ENCODE results near the gene BACE1. TPM values are rescaled to one million over a fixed set of nuclear protein-coding genes. Genes with fewer than 3 reads are reported as not detected.

The BACE1 gene
- polyA plus RNA-seq, 1 donor (not counting 4 experiments of a cell fraction or from before 2014, with no cell fraction given): 8.5 TPM

- peaks cover 15 to 19% of the 10 kb centered on the region in 2 experiments for H3K36me3 ChIP-seq (ENCODE audit: control insufficient read depth in 2 of 2, extremely low read depth in 1 of 2, insufficient read depth in 2 of 2, low read length in 2 of 2)
- no peak overlapping the region for H3K27ac ChIP-seq (ENCODE audit: control insufficient read depth, insufficient read depth, low read length)
- H3K79me2 ChIP-seq (ENCODE audit: control insufficient read depth, insufficient read depth, low read length): no peaks in the 10 kb centered on the region
- H3K4me2 ChIP-seq (ENCODE audit: control insufficient read depth, extremely low read depth, insufficient read depth, low read depth, low read length): no peak overlapping the region
- H3K4me1 ChIP-seq (ENCODE audit: control insufficient read depth, extremely low read depth, insufficient read depth, low read length): no peaks in the 10 kb centered on the region
- no peaks in the 10 kb centered on the region for H4K20me1 ChIP-seq (ENCODE audit: control insufficient read depth, extremely low read depth, insufficient read depth, low read length)
- H3K9ac ChIP-seq (ENCODE audit: control insufficient read depth, extremely low read depth, insufficient read depth, low read length): no peak overlapping the region
- H3K9me1 ChIP-seq (ENCODE audit: control insufficient read depth, extremely low read depth, insufficient read depth, low read length): no peaks in the 10 kb centered on the region
- no peak overlapping the region for H2AFZ ChIP-seq (ENCODE audit: control insufficient read depth, low read length)
- no peaks in the 10 kb centered on the region for H3K27me3 ChIP-seq (ENCODE audit: control insufficient read depth, extremely low read depth, insufficient read depth, low read length)
- FAIRE-seq (no peak), DNase-seq (ENCODE audit: low read depth, low spot score) (no peak)
- TF ChIP-seq EZH2 (IDR thresholded peaks at IDR 0.05; ENCODE audit: low read length) (no peak), CTCF (optimal IDR thresholded peaks at IDR 0.05 in 1 of 3, IDR thresholded peaks at IDR 0.05 in 1 of 3, conservative IDR thresholded peaks at IDR 0.05 in 1 of 3; ENCODE audit: extremely low read depth in 1 of 3, insufficient read depth in 2 of 3, low read length in 3 of 3) (no peak)
- H3K4me3 ChIP-seq (ENCODE audit: control insufficient read depth in 2 of 3, extremely low read depth in 1 of 3, insufficient read depth in 2 of 3, low read depth in 1 of 3, low read length in 3 of 3): no peak overlapping the region
- dilution Hi-C loops (cut with MboI; ENCODE audit: extremely low pct_ligation_motif_present, low sequenced_read_pairs): loop anchor here (5.0 kb wide), 1 partner anchor 45 kb away; no protein-coding TSS in a partner anchor
- H3K9me3 ChIP-seq (ENCODE audit: control insufficient read depth, low read depth, low read length): no peaks in the 10 kb centered on the region
These were observed 28.4 kb downstream of the BACE1 start for GRCh38 chr11:117287668-117288067.

GRCh38 chr11:117286588-117286987, 29.5 kb downstream of the BACE1 start:
- H3K9me1 ChIP-seq (ENCODE audit: control insufficient read depth, extremely low read depth, insufficient read depth, low read length): no peaks in the 10 kb centered on the region
- H4K20me1 ChIP-seq (ENCODE audit: control insufficient read depth, extremely low read depth, insufficient read depth, low read length): peaks cover 2% of the 10 kb centered on the region
- no peak for DNase-seq (ENCODE audit: low read depth, low spot score)
- no peak overlapping the region for H2AFZ ChIP-seq (ENCODE audit: control insufficient read depth, low read length)
- peaks cover 16 to 22% of the 10 kb centered on the region in 2 experiments for H3K36me3 ChIP-seq (ENCODE audit: control insufficient read depth in 2 of 2, extremely low read depth in 1 of 2, insufficient read depth in 2 of 2, low read length in 2 of 2)
- no peaks in the 10 kb centered on the region for H3K9me3 ChIP-seq (ENCODE audit: control insufficient read depth, low read depth, low read length)
- no peaks in the 10 kb centered on the region for H3K79me2 ChIP-seq (ENCODE audit: control insufficient read depth, insufficient read depth, low read length)
- H3K4me1 ChIP-seq (ENCODE audit: control insufficient read depth, extremely low read depth, insufficient read depth, low read length): peaks cover 3% of the 10 kb centered on the region
- no peak overlapping the region for H3K27ac ChIP-seq (ENCODE audit: control insufficient read depth, insufficient read depth, low read length)
- no peak for FAIRE-seq
- no peak overlapping the region for H3K9ac ChIP-seq (ENCODE audit: control insufficient read depth, extremely low read depth, insufficient read depth, low read length)
- no peak overlapping the region for H3K4me2 ChIP-seq (ENCODE audit: control insufficient read depth, extremely low read depth, insufficient read depth, low read depth, low read length)
- H3K27me3 ChIP-seq (ENCODE audit: control insufficient read depth, extremely low read depth, insufficient read depth, low read length): no peaks in the 10 kb centered on the region
- TF ChIP-seq EZH2 (IDR thresholded peaks at IDR 0.05; ENCODE audit: low read length): no peak
- no peak for TF ChIP-seq CTCF (optimal IDR thresholded peaks at IDR 0.05 in 1 of 3, IDR thresholded peaks at IDR 0.05 in 1 of 3, conservative IDR thresholded peaks at IDR 0.05 in 1 of 3; ENCODE audit: extremely low read depth in 1 of 3, insufficient read depth in 2 of 3, low read length in 3 of 3)
- dilution Hi-C loops (cut with MboI; ENCODE audit: extremely low pct_ligation_motif_present, low sequenced_read_pairs): loop anchor here (5.0 kb wide), 1 partner anchor 44 kb away; no protein-coding TSS in a partner anchor
- no peak overlapping the region for H3K4me3 ChIP-seq (ENCODE audit: control insufficient read depth in 2 of 3, extremely low read depth in 1 of 3, insufficient read depth in 2 of 3, low read depth in 1 of 3, low read length in 3 of 3)
